Retina (tissue), 1 donor: Measurements from ENCODE around the gene CCDC142.

Experiments
- DNase-seq: peaks from one replicate; pipeline ENCODE4 v3.0.0-alpha.2; 2016

Gene CCDC142

GRCh38 chr2:74441690-74442482 lies 40.9 kb downstream of the CCDC142 start, which contains the start of gene RTKN:
TSS of gene RTKN (minus strand) at chr2:74441937. CDS start at chr2:74441816, 121 bp downstream.
- DNase-seq, result peak; percentile 63

GRCh38 chr2:74441170-74441689 lies 41.6 kb downstream of the CCDC142 start:
- DNase-seq, result no peak

- DNase-seq, result peak; percentile 91
Measured at GRCh38 chr2:74440378-74441169, 42.2 kb downstream of the CCDC142 start.

GRCh38 chr2:74439803-74440377 lies 42.9 kb downstream of the CCDC142 start:
- no peak for DNase-seq

- no peak for DNase-seq
Measured at GRCh38 chr2:74439373-74439772, 43.4 kb downstream of the CCDC142 start.

GRCh38 chr2:74438248-74438647 lies 44.5 kb downstream of the CCDC142 start:
- DNase-seq, result no peak

- no peak for DNase-seq
Measured at GRCh38 chr2:74436848-74437695, 45.7 kb downstream of the CCDC142 start.

GRCh38 chr2:74436111-74436805 lies 46.5 kb downstream of the CCDC142 start:
- DNase-seq, result peak; percentile 45

- DNase-seq, result no peak
Measured at GRCh38 chr2:74430502-74430901, 52.3 kb downstream of the CCDC142 start.

GRCh38 chr2:74429487-74430451 lies 53.0 kb downstream of the CCDC142 start:
- DNase-seq, result no peak

- DNase-seq, result no peak
Measured at GRCh38 chr2:74428675-74429074, 54.1 kb downstream of the CCDC142 start.

- no peak for DNase-seq
Measured at GRCh38 chr2:74427551-74427950, 55.2 kb downstream of the CCDC142 start.

- DNase-seq, result no peak
Measured at GRCh38 chr2:74426181-74426758, 56.5 kb downstream of the CCDC142 start.

- DNase-seq, result no peak
Measured at GRCh38 chr2:74425523-74425922, 57.3 kb downstream of the CCDC142 start.

GRCh38 chr2:74424995-74425406 lies 57.8 kb downstream of the CCDC142 start:
- no peak for DNase-seq

- DNase-seq, result no peak
Measured at GRCh38 chr2:74424139-74424992, 58.4 kb downstream of the CCDC142 start.
